Measurements from ENCODE around the gene GPD1L. TPM values are rescaled to one million over a fixed set of nuclear protein-coding genes. Genes with fewer than 3 reads are reported as not detected.

Gene GPD1L
- total and polyA plus RNA-seq, 2 donors from 2014 or later: 31.1 to 35.5 TPM

- no peaks in the 10 kb centered on the region for H3K27me3 ChIP-seq (ENCODE audit: control insufficient read depth, insufficient read depth, low read length)
- no peak overlapping the region for H3K27ac ChIP-seq (ENCODE audit: low read depth in 2 of 2, low read length in 2 of 2)
- no peak overlapping the region for H3K9ac ChIP-seq (ENCODE audit: low read length in 3 of 3)
- DNase-seq: no peak
- peaks cover 0 to 3% (median 0%) of the 10 kb centered on the region in 3 donors for H3K4me1 ChIP-seq (ENCODE audit: control insufficient read depth in 2 of 3, insufficient read depth in 2 of 3, low read depth in 1 of 3, low read length in 3 of 3)
- intact Hi-C loops (cut with DNase I): no loop called here
- no peak for TF ChIP-seq CTCF (IDR thresholded peaks at IDR 0.05; ENCODE audit: borderline replicate concordance, extremely low read depth, insufficient read depth)
- no peak for FAIRE-seq
- no peaks in the 10 kb centered on the region for H3K36me3 ChIP-seq (ENCODE audit: control insufficient read depth in 2 of 3, insufficient read depth in 3 of 3, low read length in 3 of 3)
- no peak overlapping the region for H3K4me3 ChIP-seq (ENCODE audit: low read length in 3 of 3)
- H3K9me3 ChIP-seq (ENCODE audit: control insufficient read depth in 2 of 3, insufficient read depth in 1 of 3, low read length in 3 of 3): no peaks in the 10 kb centered on the region
Observed at GRCh38 chr3:32083702-32084270, 22.6 kb upstream of the GPD1L start.

- intact Hi-C loops (cut with DNase I): no loop called here
- no peak overlapping the region for H3K9ac ChIP-seq (ENCODE audit: low read length in 3 of 3)
- FAIRE-seq (no peak), DNase-seq (no peak)
- no peak overlapping the region for H3K27ac ChIP-seq (ENCODE audit: low read depth in 2 of 2, low read length in 2 of 2)
- no peaks in the 10 kb centered on the region for H3K27me3 ChIP-seq (ENCODE audit: control insufficient read depth, insufficient read depth, low read length)
- H3K9me3 ChIP-seq (ENCODE audit: control insufficient read depth in 2 of 3, insufficient read depth in 1 of 3, low read length in 3 of 3): peaks cover 0 to 6% (median 0%) of the 10 kb centered on the region in 3 donors
- no peaks in the 10 kb centered on the region for H3K36me3 ChIP-seq (ENCODE audit: control insufficient read depth in 2 of 3, insufficient read depth in 3 of 3, low read length in 3 of 3)
- TF ChIP-seq CTCF (IDR thresholded peaks at IDR 0.05; ENCODE audit: borderline replicate concordance, extremely low read depth, insufficient read depth): no peak
- no peak overlapping the region for H3K4me3 ChIP-seq (ENCODE audit: low read length in 3 of 3)
- H3K4me1 ChIP-seq (ENCODE audit: control insufficient read depth in 2 of 3, insufficient read depth in 2 of 3, low read depth in 1 of 3, low read length in 3 of 3): peaks cover 0 to 3% (median 0%) of the 10 kb centered on the region in 3 donors
Observed at GRCh38 chr3:32084870-32085269, 21.6 kb upstream of the GPD1L start.

GRCh38 chr3:32086464-32086863 lies 20.0 kb upstream of the GPD1L start:
- no peak overlapping the region for H3K27ac ChIP-seq (ENCODE audit: low read depth in 2 of 2, low read length in 2 of 2)
- no peak for TF ChIP-seq CTCF (IDR thresholded peaks at IDR 0.05; ENCODE audit: borderline replicate concordance, extremely low read depth, insufficient read depth)
- no peak for FAIRE-seq

GRCh38 chr3:32089476-32089875 lies 16.9 kb upstream of the GPD1L start:
- intact Hi-C loops (cut with DNase I): no loop called here
- DNase-seq (no peak), FAIRE-seq (no peak)
- Histone ChIP-seq H3K27ac (ENCODE audit: low read depth in 2 of 2, low read length in 2 of 2) (no peak overlapping the region), H3K9me3 (ENCODE audit: control insufficient read depth in 2 of 3, insufficient read depth in 1 of 3, low read length in 3 of 3) (peaks cover 0 to 6% (median 0%) of the 10 kb centered on the region in 3 donors), H3K36me3 (ENCODE audit: control insufficient read depth in 2 of 3, insufficient read depth in 3 of 3, low read length in 3 of 3) (no peaks in the 10 kb centered on the region), H3K27me3 (ENCODE audit: control insufficient read depth, insufficient read depth, low read length) (no peaks in the 10 kb centered on the region), H3K4me1 (ENCODE audit: control insufficient read depth in 2 of 3, insufficient read depth in 2 of 3, low read depth in 1 of 3, low read length in 3 of 3) (no peaks in the 10 kb centered on the region), H3K4me3 (ENCODE audit: low read length in 3 of 3) (no peak overlapping the region), H3K9ac (ENCODE audit: low read length in 3 of 3) (no peak overlapping the region)
- no peak for TF ChIP-seq CTCF (IDR thresholded peaks at IDR 0.05; ENCODE audit: borderline replicate concordance, extremely low read depth, insufficient read depth)

More at GRCh38 chr3:32086464-32086863, 20.0 kb upstream of the GPD1L start:
- peaks cover 0 to 3% (median 0%) of the 10 kb centered on the region in 3 donors for H3K4me1 ChIP-seq (ENCODE audit: control insufficient read depth in 2 of 3, insufficient read depth in 2 of 3, low read depth in 1 of 3, low read length in 3 of 3)
- no peak overlapping the region for H3K9ac ChIP-seq (ENCODE audit: low read length in 3 of 3)
- no peaks in the 10 kb centered on the region for H3K27me3 ChIP-seq (ENCODE audit: control insufficient read depth, insufficient read depth, low read length)
- H3K36me3 ChIP-seq (ENCODE audit: control insufficient read depth in 2 of 3, insufficient read depth in 3 of 3, low read length in 3 of 3): no peaks in the 10 kb centered on the region
- intact Hi-C loops (cut with DNase I): no loop called here
- DNase-seq: no peak
- H3K4me3 ChIP-seq (ENCODE audit: low read length in 3 of 3): no peak overlapping the region
- peaks cover 0 to 6% (median 0%) of the 10 kb centered on the region in 3 donors for H3K9me3 ChIP-seq (ENCODE audit: control insufficient read depth in 2 of 3, insufficient read depth in 1 of 3, low read length in 3 of 3)

Measured in kidney (tissue), 14 donors.